Prostate gland (tissue), 2 donors: Measurements from ENCODE around the gene TKT. TPM values are rescaled to one million over a fixed set of nuclear protein-coding genes. Genes with fewer than 3 reads are reported as not detected.

Experiments
- DNase-seq: peaks from one replicate; pipeline ENCODE4 v3.0.0-alpha.2; 2019; ENCODE audit warnings: low spot score
- H3K27ac ChIP-seq, 2 donors: fragments of 200-600 bp; sonication (generic); 2 replicates each; pipeline ENCODE4 v1.5.1; 2017 to 2019
- H3K27me3 ChIP-seq: fragments of 200-600 bp; sonication (generic); replicated peaks from 2 replicates; pipeline ENCODE4 v1.5.1; 2019; ENCODE audit not compliant: insufficient read depth
- H3K36me3 ChIP-seq, 2 donors: fragments of 200-600 bp; sonication (generic); 1 replicate in 1 of 2; 2 replicates in 1 of 2; pipeline versions ENCODE4 v1.5.1 to v1.8.1; 2017 to 2019
- H3K4me1 ChIP-seq: fragments of 200-600 bp; sonication (generic); replicated peaks from 2 replicates; pipeline ENCODE4 v1.5.1; 2019
- H3K4me3 ChIP-seq, 2 donors: fragments of 200-600 bp; sonication (generic); 2 replicates each; pipeline ENCODE4 v1.5.1; 2017 to 2019
- H3K9me3 ChIP-seq: fragments of 200-600 bp; sonication (generic); 2 replicates; pipeline ENCODE4 v1.5.1; 2017
- POLR2A ChIP-seq: fragments of 450-650 bp; IDR thresholded peaks from one replicate; pipeline ENCODE4 v1.6.1; 2016; ENCODE audit warnings: antibody characterized with exemption, mild to moderate bottlenecking
- POLR2AphosphoS5 ChIP-seq: sonication (generic); formaldehyde crosslinking; IDR thresholded peaks from one replicate; pipeline ENCODE4 v1.6.1; 2017; ENCODE audit warnings: antibody characterized with exemption
- WGBS: methylation state at CpG from one replicate; pipeline ENCODE4 v1.1.5; 2018; 5-methylcytosine and 5-hydroxymethylcytosine counted together
- intact Hi-C: fragments of 100-400 bp; cut with DNase I; formaldehyde crosslinking; loops from one replicate; pipeline ENCODE4 v1.14.2; 2022
- total RNA-seq, 2 donors: library from RNA; depleted of rRNA; stranded (reverse); fragments of >200 nt; gene quantifications; one replicate each; pipeline ENCODE4 v1.1.0, GENCODE V29; 2016
- TF ChIP-seq, protein P1 (sequence below), 4 experiments: fragments of 200-600 bp in 2 of 4; fragments of 450-650 bp in 2 of 4; sonication (generic) in 2 of 4; IDR thresholded peaks; 1 replicate in 3 of 4; 2 replicates in 1 of 4; pipeline ENCODE4 v1.5.1; 2016 to 2019; ENCODE audit warnings: antibody characterized with exemption in 4 of 4, mild to moderate bottlenecking in 2 of 4, moderate library complexity in 2 of 4

TKT gene
- total RNA-seq, 2 donors from 2014 or later = 187 to 226 TPM

DNA sequence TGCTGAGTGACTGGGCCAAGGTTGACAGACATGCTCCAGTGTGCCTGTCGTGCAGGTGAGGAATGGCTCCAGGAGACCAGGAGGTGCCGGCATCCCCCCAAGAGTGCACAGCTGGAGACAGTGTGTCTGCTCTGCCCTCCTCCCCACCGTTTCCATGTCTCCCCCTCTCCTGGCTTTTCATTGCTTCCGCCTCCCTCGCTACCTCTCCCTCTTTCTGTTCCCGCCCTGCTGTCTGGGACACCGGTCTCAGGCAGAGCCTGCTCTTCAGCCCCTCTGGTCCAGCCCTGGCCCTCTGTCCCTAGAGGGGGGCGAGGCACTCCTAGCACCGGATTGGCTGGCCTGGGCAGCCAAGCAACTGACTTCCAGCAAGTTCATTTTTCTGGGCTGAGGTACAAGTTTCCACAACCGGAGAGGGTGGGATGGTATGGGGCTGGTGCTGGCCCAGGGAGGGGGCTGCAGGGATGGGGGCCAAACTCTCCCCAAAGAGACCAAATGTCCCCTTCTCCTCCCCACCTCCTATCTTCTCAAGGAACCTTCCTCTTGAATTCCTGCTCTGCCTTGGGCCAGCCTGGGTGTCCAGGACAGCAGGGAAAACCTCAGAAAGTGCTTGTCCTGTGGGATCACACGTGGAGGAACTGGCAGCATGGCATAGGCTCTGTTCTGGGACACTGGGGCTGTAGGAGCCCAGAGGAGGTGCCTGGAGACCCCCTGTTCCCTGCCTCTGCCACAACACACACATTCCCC is 62.2 kb downstream of the TKT start:
- H3K4me1 ChIP-seq = no peaks in the 10 kb centered on the region
- intact Hi-C loops = no loop called here
- H3K9me3 ChIP-seq = no peaks in the 10 kb centered on the region
- peaks cover 0 to 3% of the 10 kb centered on the region in 2 donors for H3K36me3 ChIP-seq
- DNase-seq = no peak
- peak overlapping the region; percentile 62 to 66 for H3K27ac ChIP-seq
- WGBS = 35% methylated on average over 11 of the region's 11 CpGs
- H3K27me3 ChIP-seq = no peaks in the 10 kb centered on the region
- TF ChIP-seq, protein P1, sequence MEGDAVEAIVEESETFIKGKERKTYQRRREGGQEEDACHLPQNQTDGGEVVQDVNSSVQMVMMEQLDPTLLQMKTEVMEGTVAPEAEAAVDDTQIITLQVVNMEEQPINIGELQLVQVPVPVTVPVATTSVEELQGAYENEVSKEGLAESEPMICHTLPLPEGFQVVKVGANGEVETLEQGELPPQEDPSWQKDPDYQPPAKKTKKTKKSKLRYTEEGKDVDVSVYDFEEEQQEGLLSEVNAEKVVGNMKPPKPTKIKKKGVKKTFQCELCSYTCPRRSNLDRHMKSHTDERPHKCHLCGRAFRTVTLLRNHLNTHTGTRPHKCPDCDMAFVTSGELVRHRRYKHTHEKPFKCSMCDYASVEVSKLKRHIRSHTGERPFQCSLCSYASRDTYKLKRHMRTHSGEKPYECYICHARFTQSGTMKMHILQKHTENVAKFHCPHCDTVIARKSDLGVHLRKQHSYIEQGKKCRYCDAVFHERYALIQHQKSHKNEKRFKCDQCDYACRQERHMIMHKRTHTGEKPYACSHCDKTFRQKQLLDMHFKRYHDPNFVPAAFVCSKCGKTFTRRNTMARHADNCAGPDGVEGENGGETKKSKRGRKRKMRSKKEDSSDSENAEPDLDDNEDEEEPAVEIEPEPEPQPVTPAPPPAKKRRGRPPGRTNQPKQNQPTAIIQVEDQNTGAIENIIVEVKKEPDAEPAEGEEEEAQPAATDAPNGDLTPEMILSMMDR (IDR thresholded peaks at IDR 0.05) = no peak
- TF ChIP-seq POLR2A (no peak), POLR2AphosphoS5 (no peak)
- H3K4me3 ChIP-seq = no peak overlapping the region

DNA sequence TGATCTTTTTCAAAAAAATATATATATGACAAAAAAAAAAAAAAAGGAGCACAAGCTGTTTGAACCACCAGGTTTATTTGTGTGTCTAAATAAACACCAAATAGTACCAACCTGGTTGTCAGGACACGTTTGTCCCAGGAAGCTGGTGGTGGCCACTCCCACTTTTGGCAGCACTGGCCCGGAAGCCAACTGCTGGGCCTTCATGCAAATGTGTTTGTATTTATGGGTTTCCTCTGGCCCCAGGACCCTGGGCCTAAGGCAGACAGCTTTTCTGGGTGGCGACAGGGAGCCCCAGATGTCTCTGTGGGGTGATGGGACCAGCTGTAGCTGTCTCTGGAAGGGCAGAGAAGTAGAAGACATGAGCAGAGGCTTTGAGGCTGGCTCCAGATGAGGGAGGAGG is 63.2 kb downstream of the TKT start:
- intact Hi-C loops = loop anchor here (1.0 kb wide), 1 partner anchor 57 kb away; no protein-coding TSS in a partner anchor
- Histone ChIP-seq H3K27me3 (no peaks in the 10 kb centered on the region), H3K9me3 (no peaks in the 10 kb centered on the region), H3K27ac (peak overlapping the region; percentile 62 to 66), H3K4me3 (no peak overlapping the region), H3K4me1 (no peaks in the 10 kb centered on the region), H3K36me3 (peaks cover 0 to 3% of the 10 kb centered on the region in 2 donors)
- peak; percentile 81 for DNase-seq
- TF ChIP-seq POLR2A (no peak), POLR2AphosphoS5 (peak; percentile 68)
- TF ChIP-seq, protein P1 (IDR thresholded peaks at IDR 0.05) = peak in 1 of 4 experiments; percentile 24
- WGBS = 29% methylated on average over 3 of the region's 3 CpGs

- intact Hi-C loops = loop anchor here (1.0 kb wide), 1 partner anchor 57 kb away; no protein-coding TSS in a partner anchor
- H3K27ac ChIP-seq = peak overlapping the region; percentile 62 to 66
- no peak overlapping the region for H3K4me3 ChIP-seq
- 78% methylated on average over 16 of the region's 16 CpGs for WGBS
- DNase-seq = no peak
- H3K36me3 ChIP-seq = peaks cover 0 to 3% of the 10 kb centered on the region in 2 donors
- H3K9me3 ChIP-seq = no peaks in the 10 kb centered on the region
- no peaks in the 10 kb centered on the region for H3K4me1 ChIP-seq
- no peak for TF ChIP-seq POLR2AphosphoS5
- TF ChIP-seq, protein P1 (IDR thresholded peaks at IDR 0.05) = no peak
- no peak for TF ChIP-seq POLR2A
- no peaks in the 10 kb centered on the region for H3K27me3 ChIP-seq
Observed at GRCh38 chr3:53191836-53192480, 63.9 kb downstream of the TKT start.

- H3K27me3 ChIP-seq = no peaks in the 10 kb centered on the region
- 89% methylated on average over 3 of the region's 3 CpGs for WGBS
- peaks cover 0 to 13% of the 10 kb centered on the region in 2 donors for H3K36me3 ChIP-seq
- intact Hi-C loops = no loop called here
- TF ChIP-seq, protein P1 (IDR thresholded peaks at IDR 0.05) = no peak
- TF ChIP-seq POLR2A (no peak), POLR2AphosphoS5 (no peak)
- no peak for DNase-seq
- H3K27ac ChIP-seq = no peak overlapping the region
- no peaks in the 10 kb centered on the region for H3K4me1 ChIP-seq
- H3K4me3 ChIP-seq = no peak overlapping the region
- H3K9me3 ChIP-seq = no peaks in the 10 kb centered on the region
Observed at GRCh38 chr3:53190659-53191058, 65.2 kb downstream of the TKT start.
